SK-N-MC (cell line): ENCODE data around the gene RAPGEF2.

Source experiments
- EZH2 ChIP-seq: fragments of 200-600 bp; sonication (generic); IDR thresholded peaks from one replicate; pipeline ENCODE4 v1.6.1; 2017; ENCODE audit warnings: antibody characterized with exemption
- FOXP2 ChIP-seq: optimal IDR thresholded peaks from 2 replicates; pipeline ENCODE3; 2011; ENCODE audit warnings: mild to moderate bottlenecking, moderate library complexity; ENCODE audit not compliant: insufficient read depth; ENCODE audit errors: extremely low read length, control extremely low read depth
- POLR2AphosphoS5 ChIP-seq: IDR thresholded peaks from 2 replicates; pipeline ENCODE4 v1.6.1; 2012; ENCODE audit warnings: mild to moderate bottlenecking, low read depth, low read length, borderline replicate concordance

DNA sequence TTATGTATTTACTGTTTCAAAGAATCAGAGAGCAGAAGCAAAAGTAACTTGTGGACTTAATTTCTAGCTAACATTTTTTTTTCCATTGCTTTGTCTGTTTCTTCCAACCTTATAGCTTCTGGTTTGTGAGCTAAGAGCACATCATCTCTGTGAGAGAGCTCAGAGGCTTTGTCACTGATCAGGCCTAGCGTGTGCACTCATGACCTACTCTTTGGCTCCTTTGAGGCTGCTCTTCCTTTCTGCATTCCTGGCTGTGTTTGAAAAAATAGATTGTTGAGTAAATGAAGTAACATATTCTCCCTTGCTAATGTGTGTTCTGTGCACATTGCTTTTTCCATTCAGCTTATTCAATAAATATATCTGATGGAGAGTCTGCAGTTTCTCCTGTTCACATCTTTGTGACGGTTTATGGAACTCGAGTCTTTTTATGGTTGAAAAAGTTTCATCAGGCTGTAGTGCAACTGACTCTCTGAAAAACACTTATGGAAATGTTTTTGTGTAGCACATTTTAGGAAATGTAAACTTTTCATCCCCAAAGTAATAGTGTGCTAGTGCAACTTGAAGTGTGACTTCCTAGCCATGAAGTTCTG lies 133.0 kb downstream of the RAPGEF2 start:
- no peak for TF ChIP-seq POLR2AphosphoS5
- no peak for TF ChIP-seq EZH2
- TF ChIP-seq FOXP2, result no peak
